Measurements from ENCODE around the gene PLAAT3. TPM values are rescaled to one million over a fixed set of nuclear protein-coding genes. Genes with fewer than 3 reads are reported as not detected.

PLAAT3 gene
- total and polyA plus RNA-seq, 2 of the 8 experiments (the other 6 are each of a cell fraction or from before 2014, with no cell fraction given), result 109 to 190 TPM

- TF ChIP-seq PHF8 (conservative IDR thresholded peaks at IDR 0.05; ENCODE audit: low read depth, low read length) (no peak), TBP (IDR thresholded peaks at IDR 0.05; ENCODE audit: low read depth, low read length) (no peak), CBX8 (IDR thresholded peaks at IDR 0.05; ENCODE audit: borderline replicate concordance, low read depth, low read length) (no peak), BACH1 (IDR thresholded peaks at IDR 0.05; ENCODE audit: low read length) (no peak), RFX5 (IDR thresholded peaks at IDR 0.05; ENCODE audit: borderline replicate concordance, low read depth, low read length) (no peak), TCF12 (IDR thresholded peaks at IDR 0.05; ENCODE audit: low read depth, low read length) (no peak), SAP30 (IDR thresholded peaks at IDR 0.05; ENCODE audit: insufficient read depth, insufficient replicate concordance, low read length) (no peak), RBBP5 (IDR thresholded peaks at IDR 0.05; ENCODE audit: borderline replicate concordance, low read depth, low read length) (no peak), MAFK (IDR thresholded peaks at IDR 0.05; ENCODE audit: low read depth, low read length) (no peak), SIRT6 (IDR thresholded peaks at IDR 0.05; ENCODE audit: low read length) (no peak), TEAD4 (IDR thresholded peaks at IDR 0.05; ENCODE audit: low read depth, low read length) (no peak), CBX5 (IDR thresholded peaks at IDR 0.05; ENCODE audit: low read depth, low read length) (no peak), E2F6 (IDR thresholded peaks at IDR 0.05) (no peak)
Measured at GRCh38 chr11:63610604-63611394, 3.4 kb downstream of the PLAAT3 start (continued).
